Posterior cingulate gyrus (tissue), 11 donors: ENCODE results near the gene NDUFAF4.

Source experiments
- DNase-seq, 10 donors: peaks; one replicate each; pipeline versions ENCODE4 v3.0.0 to v3.0.0-alpha.2; 2020 to 2021; ENCODE audit warnings: mixed read lengths in 3 of 10
- intact Hi-C: fragments of 100-400 bp; cut with DNase I; formaldehyde crosslinking; loops from one replicate; pipeline ENCODE4 v1.15.1; 2023

Gene NDUFAF4

DNA sequence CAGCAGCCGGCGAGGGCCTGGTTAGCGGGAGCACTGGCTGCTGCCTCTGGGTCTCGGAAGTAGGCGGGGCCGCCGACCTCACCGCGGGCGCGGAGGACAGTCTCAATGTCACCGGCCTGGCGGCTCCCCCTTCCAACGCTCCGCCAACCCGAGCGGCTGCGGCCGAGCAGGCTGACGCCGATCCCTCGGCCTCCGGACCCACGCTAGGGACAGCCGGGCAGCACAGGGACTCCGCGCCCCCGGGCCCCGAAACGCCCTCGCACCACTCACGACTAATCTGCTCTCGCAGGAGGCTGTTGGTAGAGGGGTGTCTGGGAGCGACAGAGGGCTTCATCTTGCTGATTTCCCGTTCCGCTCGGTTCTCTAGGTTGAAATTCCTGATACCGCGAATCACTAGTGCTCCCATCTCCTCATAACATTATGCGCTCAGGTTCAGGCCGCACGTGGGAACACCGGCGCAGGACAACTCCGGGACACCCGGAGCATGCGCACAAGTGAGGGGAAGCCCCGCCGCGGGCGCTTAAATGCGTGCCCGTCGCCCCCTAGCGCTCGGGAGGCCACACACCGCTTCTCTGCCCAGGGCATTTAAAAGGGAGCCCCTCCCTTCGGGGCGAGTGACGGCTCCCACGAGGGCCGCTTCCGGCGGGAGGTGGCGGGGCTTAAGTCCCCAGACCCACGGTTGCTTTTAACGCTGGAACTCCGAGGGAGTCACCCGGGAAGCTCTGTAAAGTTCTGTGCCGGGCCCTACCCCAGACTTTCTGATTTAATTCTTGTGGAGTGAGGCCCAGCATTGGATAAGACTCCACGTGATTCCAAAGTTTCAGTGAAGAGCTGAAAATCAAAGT is at the start of gene NDUFAF4:
NDUFAF4 (minus strand) TSS at position 496 of the 845 bp plus-strand sequence; CDS start at position 406, 90 bp downstream.
- DNase-seq = peak; percentile 88 to 99 (median 94)
- intact Hi-C loops = loop anchor here (2.0 to 5.0 kb wide), 3 partner anchors 161 to 375 kb away; partner anchors contain the start of gene UFL1

DNA sequence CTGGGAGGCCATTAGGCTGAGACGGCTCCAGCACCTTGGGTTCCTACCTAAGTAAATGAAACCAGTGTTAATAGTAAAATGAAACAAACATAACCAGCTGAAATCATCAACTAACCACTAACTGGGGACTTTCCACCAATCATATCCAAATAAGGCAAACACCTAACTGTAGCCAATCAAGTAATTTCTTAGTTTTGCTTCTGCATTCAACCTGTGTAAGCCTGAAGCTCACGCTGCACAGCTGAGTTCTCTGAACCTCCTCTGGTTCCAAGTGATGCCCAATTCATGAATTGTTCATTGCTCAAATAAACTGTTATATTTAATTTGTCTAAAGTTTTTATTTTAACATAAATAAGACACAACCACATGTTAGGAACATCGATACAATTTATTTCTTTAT is 49.4 kb upstream of the NDUFAF4 start:
- intact Hi-C loops = no loop called here
- DNase-seq = no peak

DNA sequence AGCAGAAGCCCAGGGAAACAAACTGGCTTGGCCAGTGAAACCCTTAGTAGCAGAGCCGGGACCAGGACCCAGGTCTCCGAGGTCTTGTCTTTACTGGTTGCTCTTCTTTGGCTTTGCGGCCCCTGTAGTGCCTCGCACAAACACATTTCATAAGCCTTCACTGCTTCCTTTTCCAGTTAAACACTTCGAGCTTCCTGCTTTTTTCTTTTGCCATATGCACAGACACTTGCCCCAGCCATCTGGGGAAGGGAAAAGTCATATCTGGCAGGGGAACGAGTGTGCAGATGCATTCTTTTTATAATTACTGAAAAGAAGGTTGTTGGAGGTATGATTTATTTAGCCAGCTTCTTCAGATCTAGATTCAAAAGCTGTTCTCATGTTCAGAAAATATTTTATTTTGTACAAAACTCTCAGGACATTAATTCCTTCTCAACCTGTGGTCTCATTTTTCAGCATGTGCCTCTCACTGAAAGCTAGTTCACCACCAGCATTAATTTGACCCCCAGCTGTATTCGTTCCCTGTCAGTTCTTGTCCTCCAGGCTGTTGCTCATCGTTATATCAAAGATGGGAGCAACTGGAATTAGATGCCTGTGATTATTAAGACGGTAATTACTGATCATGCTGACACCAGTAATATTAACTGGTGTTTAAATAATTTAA is 46.0 kb upstream of the NDUFAF4 start:
- peak in 2 of 10 donors; percentile 22 to 57 for DNase-seq
- intact Hi-C loops = no loop called here

DNA sequence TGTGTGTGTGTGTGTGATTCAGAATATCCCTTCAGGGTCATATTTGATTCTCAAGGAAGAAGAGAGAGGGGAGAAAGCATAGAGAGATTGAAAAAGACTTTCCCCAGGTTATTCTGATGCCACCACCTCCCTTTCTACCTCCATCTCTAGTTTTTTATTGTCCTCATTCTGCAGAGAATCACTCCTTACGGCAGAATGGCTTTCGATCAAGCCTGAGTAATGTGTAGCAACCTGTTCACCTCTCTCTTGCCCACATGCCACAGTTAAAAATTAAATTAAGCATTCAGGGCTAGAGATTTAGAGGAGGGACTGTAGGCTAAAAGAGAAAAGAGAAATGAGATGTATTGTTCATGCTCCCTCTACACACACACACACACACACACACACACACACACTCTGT is 45.0 kb upstream of the NDUFAF4 start:
- intact Hi-C loops = no loop called here
- no peak for DNase-seq

DNA sequence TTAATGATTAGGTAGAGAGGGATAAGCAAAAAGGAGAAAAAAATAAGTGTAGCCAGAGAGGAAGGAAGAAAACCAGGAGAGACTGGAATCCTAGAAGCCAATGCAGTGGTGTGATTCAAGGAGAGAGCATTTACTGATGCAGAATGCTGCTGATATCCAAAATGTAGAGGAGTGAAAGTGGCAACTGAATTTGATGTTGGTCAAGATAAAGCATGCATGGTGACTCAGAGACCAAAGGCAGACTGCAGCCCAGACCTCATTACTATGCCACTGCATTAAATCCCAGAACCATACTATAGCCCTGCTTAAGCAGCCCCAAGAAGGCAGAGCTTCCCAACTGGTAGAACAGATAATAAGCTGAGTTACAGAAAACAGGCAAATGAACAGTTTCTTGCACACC is 42.6 kb upstream of the NDUFAF4 start:
- no peak for DNase-seq
- intact Hi-C loops = no loop called here

DNA sequence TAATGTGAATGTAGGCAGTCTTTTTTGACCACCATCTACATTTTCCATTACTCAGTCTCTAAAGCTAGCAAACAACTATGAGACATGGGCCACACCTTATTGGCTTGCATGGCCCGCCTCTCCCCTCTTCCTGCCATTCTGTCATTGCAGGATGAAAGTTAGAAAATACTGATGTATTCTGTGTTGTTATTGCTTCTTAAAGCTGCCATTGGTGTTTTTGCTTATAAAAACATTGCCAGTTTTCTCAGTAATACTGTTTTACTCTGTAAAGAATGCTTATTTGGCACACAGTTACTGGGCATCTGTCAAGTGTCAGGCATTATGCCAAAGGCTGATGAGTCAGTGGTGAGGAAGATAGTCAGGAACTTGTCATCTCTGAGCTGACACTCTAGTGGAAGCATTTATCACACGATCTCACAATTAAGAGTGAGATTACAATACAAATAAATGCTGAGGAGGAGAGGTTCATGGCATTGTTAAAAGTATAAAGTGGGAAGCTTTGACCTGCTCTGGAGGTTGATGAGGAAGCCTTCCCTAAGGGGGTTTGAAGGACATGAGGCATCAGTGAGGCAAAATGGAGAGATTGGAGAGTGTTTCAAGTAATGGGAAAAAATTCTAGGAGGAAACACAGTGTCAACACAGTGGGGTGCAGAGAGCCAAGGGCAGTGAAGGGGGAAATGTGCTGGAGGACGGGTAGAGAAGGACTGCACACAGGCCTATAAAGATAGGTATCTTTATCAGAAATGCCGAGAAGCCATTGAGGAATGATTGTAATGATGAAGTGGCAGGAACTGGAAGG is 41.5 kb upstream of the NDUFAF4 start:
- DNase-seq = peak in 3 of 10 donors; percentile 20 to 52 (median 29)
- intact Hi-C loops = no loop called here

DNA sequence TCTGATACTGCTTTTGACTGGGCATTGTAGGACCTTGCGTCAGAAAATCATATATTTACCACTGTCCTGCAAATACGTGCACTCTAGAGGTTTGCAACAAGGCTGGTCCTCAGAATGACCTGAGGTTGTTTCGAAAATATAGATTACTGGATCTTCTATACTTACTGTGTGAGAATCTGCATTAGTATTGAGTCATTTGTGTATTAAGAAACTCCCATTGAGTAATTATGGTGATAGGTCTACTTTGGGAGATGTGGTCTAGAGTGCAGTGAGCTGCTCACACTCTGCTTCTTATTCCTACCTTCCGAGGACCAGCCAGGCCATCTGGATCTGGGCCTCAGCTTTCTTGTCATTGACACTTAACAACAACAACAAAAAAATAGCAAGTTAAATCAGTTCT is 36.4 kb upstream of the NDUFAF4 start:
- intact Hi-C loops = no loop called here
- no peak for DNase-seq

DNA sequence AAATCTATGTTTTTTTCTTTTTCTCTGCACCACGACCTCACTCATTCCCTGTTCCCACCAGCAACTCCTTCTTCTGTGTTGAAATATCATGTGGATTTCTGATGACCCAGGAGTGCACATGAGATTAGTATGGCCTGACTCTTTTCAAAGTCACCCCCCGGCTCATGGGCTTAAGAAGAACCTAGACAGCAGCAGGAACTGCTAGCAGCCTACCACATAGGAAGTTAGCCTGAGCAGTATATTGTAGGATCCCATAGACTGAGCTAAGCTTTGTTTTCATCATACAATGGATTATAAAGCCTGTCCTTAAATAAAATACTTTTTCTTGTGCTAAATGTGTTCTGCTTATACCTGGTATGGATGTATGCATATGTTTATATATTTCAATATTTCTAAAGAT is 33.5 kb upstream of the NDUFAF4 start:
- intact Hi-C loops = no loop called here
- DNase-seq = no peak

DNA sequence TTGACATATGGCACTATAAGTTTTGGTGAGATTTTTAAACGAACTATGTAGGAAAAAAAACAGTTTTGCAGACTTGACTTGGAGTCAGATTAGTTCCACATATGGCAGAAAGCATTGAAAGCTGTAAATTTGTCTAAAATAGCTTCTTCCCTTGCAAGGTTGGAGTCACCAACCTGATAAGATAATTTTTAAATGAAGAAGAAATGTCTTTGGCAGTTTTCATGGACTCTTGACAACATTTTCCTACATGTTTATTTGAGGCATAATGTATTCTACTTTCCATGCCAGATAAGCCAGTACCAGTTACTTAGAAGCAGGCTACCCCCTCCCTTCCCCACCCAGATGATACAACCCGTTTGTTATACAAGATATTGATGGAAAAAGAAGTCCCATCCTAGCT is 32.0 kb upstream of the NDUFAF4 start:
- intact Hi-C loops = loop anchor here (5.0 kb wide), 1 partner anchor 63 kb away; no protein-coding TSS in a partner anchor
- DNase-seq = no peak

DNA sequence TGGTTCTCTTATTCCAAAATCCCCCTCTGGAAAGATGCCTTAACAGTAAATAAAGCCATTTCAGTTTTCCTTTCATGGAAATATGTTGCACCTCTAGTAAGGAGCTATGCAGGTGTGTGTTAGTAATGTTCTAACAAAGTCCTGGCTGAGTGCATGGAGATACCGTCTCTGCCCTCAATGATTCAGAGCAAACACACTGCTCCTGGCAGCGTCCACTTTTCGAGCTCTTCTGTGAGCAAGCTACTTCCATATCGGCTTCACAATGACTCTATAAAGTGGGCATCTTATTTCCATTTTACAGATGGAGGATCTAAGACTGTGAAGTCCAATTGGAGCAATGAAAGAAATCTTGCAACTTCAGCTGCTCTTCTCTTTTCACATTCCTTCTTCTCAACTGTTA is 30.0 kb upstream of the NDUFAF4 start:
- intact Hi-C loops = loop anchor here (5.0 kb wide), 1 partner anchor 65 kb away; no protein-coding TSS in a partner anchor
- DNase-seq = peak in 1 of 10 donors; percentile 79

DNA sequence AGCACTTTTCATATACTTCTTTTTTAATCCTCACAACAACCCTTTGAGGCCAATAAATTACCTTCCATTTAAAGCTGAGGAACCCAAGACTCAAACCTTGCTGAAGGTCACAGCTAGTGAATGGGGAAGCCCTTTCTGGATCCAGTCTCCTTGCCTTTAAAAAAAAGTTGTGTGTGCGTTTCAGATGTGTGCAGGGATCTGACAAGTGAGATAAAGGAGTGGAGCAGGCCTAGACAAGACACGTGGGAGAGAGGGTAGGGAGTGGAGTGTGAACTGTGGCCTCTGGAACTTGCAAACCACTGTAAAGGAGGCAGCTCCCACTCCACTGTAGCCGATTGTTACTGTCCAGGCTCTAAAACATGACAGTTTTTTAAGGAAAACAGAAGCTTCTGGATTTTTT is 28.7 kb upstream of the NDUFAF4 start:
- intact Hi-C loops = loop anchor here (5.0 kb wide), 1 partner anchor 66 kb away; no protein-coding TSS in a partner anchor
- DNase-seq = no peak

DNA sequence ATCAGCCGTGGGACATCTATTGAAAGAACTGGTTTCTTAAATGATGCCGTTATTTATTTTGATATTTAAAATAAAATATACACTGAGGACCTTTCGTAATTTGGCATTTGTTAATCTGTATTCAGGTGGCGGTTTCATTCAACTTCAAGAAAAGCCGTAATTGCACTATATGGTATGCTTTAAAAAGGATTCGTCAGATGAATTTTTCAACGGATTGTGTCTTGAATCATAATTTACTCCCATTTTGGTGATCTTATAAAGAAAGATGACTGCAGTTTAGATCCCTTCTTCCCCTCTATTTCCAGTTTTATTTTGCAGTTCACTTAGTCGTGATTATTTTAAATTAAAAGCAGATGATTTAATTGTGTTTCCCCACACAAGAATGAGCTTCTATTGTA is 27.6 kb upstream of the NDUFAF4 start:
- no peak for DNase-seq
- intact Hi-C loops = loop anchor here (5.0 kb wide), 1 partner anchor 67 kb away; no protein-coding TSS in a partner anchor

DNA sequence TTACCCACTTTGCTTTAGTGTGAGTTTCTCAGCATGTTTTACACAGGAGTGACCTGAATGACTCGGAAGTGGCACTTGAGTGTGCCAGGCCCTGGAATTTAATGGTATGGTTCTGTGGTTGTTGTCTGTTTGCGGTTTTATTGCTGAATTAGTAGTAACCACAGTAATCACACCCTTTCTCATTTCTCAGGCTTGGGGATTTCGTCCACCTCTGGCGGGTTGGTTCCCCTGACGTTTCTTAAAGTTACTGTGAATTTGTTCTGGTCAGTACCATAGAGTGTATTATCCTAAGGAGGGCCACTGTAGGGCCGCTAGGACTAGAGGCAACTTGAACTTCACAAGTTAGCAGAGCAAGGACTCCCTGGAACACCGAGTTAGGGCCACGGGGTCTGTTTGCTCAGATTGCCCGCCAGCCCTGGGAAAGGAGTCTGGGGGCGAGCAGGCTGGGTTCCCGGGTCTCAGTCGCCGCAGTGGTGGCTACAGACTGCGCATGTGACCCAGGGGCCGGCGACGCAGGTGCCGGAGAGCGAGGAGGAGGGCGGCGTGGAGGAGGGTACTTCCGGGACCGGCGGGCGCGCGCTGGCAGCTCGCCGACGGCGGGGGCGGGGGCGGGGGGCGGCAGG is 26.3 kb upstream of the NDUFAF4 start:
- DNase-seq = no peak
- intact Hi-C loops = loop anchor here (2.0 to 5.0 kb wide), 2 partner anchors 23 to 128 kb away; no protein-coding TSS in a partner anchor

DNA sequence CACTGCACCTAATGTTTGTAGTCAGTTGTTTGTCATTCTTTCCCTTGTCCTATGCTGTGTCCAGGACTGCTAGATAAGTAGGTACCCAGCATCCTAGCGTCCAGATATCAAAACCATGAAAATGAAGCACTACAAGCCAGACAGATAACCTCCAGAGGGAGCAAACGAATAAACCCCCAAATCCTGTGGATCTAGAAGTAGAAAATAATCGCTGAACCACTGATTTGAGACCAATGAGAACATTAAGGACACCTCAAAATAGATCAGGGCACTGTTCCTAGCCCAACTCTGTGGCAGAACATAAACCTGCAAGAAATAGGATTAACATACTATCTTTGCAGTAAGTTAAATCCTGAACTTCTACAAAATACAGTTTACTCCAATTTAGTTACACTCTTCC is 25.7 kb upstream of the NDUFAF4 start:
- intact Hi-C loops = loop anchor here (2.0 to 5.0 kb wide), 2 partner anchors 23 to 129 kb away; no protein-coding TSS in a partner anchor
- no peak for DNase-seq

DNA sequence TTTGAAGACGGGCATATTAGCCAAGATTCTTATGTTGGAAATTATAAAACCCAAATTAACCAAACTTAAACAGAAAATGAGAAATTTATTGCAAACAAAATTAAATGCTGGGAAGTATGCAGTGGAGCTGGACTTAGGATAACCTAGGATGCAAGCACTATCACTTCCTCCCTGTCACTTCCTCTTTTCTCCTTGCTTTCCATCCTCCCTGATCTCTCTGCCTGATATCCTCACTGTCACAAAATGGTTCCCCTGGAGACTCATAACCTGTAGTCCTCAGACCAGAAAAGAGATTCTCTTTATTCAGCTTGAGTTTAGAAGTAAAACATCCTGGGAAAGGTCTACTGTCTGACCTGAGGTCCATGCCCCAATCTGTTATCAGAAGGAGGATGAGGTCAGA is 19.4 kb upstream of the NDUFAF4 start:
- intact Hi-C loops = no loop called here

DNA sequence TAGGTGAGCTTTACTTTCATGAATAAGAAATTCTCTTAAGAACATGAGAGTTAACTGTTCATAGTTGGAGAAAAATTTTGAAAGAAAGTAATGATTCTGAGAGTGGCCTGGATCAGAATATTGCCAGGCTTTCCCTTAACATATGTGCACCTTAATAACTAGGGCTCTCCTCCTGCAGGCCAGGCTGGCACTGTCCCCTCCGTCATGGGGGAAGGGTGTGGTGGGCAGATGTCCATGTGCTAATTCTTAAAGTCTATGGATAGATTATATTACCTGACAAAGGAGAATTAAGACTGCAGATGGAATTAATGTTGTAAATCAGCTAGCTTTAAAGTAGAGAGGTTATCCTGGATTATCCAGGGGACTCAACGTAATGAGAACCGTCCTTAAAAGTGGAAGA is 15.9 kb upstream of the NDUFAF4 start:
- intact Hi-C loops = no loop called here
- no peak for DNase-seq

More for the DNA sequence above, 19.4 kb upstream of the NDUFAF4 start:
- DNase-seq = no peak

DNA sequence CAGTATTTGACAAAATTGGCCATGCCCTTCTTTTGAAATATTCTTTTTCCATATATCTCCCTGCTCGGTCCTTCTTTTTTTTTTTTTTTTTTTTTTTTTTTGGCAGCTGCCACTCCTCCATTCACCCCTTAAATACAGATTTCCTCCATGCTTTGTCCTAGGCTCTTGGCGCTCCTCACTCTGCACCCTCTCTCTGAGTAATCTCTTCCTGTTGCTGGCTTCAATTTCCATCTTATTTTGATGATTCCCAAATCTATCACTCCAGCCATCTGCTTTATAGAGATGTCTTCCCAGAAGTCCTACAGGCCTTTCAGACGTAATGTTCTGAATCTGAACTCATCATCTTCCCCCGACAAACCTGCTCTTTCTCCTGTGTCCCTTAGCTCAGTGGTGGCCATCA is 14.1 kb upstream of the NDUFAF4 start:
- no peak for DNase-seq
- intact Hi-C loops = no loop called here

DNA sequence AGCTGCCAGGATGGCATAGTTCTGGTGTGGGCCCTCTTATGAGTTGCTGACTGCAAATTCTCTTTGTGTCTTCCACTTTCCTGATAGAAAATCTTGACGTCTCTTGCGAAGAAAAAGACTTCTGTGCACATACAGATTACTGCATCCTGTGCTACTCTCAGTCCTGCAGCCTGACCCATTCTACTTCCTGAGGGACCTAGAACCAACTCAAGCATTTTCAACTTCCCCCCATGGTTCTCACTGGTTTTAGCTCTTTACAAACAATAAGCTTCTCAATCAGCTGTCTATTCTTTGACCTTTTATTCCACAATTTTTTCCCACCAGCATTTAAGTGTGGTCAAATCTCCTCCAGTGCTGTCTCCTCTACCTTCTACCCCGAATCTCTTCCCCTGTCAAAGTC is 13.5 kb upstream of the NDUFAF4 start:
- intact Hi-C loops = no loop called here
- no peak for DNase-seq

DNA sequence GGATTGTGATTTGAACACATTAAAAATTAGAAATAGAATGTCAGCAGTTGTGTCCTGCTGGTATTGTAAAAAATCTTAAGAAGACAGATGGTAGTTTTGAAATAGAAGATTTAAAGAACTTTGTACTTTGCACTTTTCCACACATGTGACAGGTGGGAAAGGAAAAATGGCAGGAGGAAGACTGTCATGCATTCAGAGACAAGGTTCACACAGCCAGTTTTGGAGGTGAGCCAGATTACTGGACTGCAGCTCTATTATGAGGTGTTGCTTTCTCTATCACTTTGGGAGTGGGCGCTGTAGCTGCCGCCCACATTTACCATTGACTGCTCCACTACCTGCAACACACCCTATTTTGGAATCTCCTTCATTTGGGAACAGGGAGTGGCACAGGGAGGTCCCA is 12.1 kb upstream of the NDUFAF4 start:
- DNase-seq = no peak
- intact Hi-C loops = no loop called here

DNA sequence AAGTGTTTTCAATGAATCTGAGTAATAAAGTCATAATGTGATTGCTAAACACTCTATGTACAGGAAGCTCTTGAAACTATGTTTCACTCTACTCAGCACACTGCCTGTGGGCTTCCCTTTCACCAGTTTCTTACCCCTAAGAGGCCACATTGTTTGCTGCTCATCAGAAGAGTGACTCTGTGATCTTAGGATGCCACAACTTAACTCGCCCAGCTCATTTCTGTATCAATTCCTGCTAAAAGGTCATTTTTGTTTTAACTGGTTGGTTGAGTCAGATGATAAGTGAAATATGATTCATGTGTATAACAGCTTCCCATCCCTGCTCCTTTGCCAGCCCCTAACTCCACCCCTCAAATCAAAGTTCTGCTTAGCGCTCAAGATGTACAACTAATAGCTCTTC is 9.8 kb upstream of the NDUFAF4 start:
- intact Hi-C loops = no loop called here
- DNase-seq = no peak
